GM21526 (cell line): ENCODE measurements around the gene APOBEC3H.
"Not testable (repeated sequence)": the region's sequence is repeated elsewhere in the genome, so short reads cannot be mapped to it uniquely, and the experiment has no call there.

Experiments used
- ATAC-seq: cut with Tn5 transposase; IDR thresholded peaks from one replicate; pipeline ENCODE4 v1.9.1; 2021; ENCODE audit warnings: moderate library complexity; ENCODE audit not compliant: unreplicated experiment, low FRiP score

Gene APOBEC3H

GRCh38 chr22:39097098-39098020 lies at the start of gene APOBEC3H:
TSS of gene APOBEC3H (plus strand) at chr22:39097244. CDS start at chr22:39100279, 3,035 bp downstream.
- no peak for ATAC-seq

- ATAC-seq, result not testable (repeated sequence)
Observed at GRCh38 chr22:39049486-39049885, 47.6 kb upstream of the APOBEC3H start.

DNA sequence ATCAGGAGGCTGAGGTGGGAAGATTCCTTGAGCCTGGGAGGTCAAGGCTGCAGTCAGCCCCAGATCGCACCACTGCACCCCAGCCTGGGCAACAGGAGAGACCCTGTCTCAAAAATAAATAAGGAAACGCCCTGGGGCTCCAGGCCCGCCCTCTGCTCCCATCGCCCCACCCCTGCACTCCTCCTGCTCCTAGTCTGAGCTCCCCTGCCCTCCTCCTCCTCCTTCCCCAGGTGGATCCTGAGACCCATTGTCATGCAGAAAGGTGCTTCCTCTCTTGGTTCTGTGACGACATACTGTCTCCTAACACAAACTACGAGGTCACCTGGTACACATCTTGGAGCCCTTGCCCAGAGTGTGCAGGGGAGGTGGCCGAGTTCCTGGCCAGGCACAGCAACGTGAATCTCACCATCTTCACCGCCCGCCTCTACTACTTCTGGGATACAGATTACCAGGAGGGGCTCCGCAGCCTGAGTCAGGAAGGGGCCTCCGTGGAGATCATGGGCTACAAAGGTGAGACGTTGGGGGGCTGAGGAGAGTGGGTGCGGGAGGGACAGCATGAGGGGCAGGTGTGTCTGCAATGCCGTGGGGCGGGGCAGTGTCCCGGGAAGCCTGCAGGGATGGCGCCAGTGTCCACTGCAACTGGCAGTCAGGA lies 45.1 kb upstream of the APOBEC3H start:
- ATAC-seq, result not testable (repeated sequence)

DNA sequence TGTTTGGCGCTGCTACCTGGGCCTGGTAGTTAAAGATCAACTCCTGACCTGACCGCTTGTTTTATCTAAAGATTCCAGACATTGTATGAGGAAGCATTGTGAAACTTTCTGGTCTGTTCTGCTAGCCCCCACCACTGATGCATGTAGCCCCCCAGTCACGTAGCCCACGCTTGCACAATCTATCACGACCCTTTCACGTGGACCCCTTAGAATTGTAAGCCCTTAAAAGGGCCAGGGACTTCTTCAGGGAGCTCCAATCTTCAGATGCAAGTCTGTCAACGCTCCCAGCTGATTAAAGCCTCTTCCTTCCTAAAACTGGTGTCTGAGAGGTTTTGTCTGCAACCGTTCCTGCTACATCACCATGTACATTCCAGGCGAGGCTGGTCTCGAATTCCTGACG lies 41.4 kb upstream of the APOBEC3H start:
- ATAC-seq, result no peak

DNA sequence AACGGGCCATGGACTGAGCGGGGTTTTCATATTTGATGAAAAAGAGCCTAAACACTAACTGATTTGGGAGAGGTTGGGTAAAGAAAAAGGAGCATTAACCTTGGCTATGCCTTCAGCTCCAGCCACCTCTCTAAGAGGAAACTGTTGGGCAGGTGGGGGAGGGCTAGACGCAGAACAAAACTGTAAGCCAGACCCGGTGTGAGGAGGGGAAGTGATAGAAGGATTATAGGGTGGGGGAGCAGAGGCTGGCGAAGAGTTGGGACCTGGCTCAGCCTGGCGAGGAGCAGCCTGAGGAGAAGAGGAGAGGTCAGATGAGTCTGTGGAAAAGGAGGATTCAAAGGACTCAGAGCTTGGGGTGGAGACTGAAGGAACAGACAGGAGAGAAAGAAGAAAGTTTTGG lies 35.8 kb upstream of the APOBEC3H start:
- ATAC-seq, result not testable (repeated sequence)

DNA sequence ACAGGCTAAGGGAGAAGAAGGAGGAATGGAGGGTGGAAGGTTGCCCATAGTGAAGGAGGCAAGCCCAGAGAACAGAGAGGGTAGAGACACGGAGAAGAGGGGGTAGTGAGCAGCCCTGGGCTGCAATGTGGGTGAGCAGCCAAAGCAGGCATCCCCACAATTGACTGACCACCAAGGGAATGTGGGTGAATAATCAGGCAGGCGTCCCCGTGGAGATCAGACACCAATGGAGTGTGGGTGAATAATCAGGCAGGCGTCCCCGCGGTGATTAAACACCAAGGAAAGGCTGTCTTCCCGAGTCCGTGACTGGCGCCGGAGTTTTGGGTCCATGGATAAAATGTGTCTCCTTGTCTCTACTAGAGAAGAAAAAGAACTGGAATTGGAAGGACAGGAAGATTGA lies 35.1 kb upstream of the APOBEC3H start:
- not testable (repeated sequence) for ATAC-seq

- ATAC-seq, result peak; percentile 43
Observed at GRCh38 chr22:39063904-39064303, 33.1 kb upstream of the APOBEC3H start.

- not testable (repeated sequence) for ATAC-seq
Observed at GRCh38 chr22:39066442-39067276, 30.4 kb upstream of the APOBEC3H start.

- ATAC-seq, result no peak
Observed at GRCh38 chr22:39068033-39068785, 28.8 kb upstream of the APOBEC3H start.

DNA sequence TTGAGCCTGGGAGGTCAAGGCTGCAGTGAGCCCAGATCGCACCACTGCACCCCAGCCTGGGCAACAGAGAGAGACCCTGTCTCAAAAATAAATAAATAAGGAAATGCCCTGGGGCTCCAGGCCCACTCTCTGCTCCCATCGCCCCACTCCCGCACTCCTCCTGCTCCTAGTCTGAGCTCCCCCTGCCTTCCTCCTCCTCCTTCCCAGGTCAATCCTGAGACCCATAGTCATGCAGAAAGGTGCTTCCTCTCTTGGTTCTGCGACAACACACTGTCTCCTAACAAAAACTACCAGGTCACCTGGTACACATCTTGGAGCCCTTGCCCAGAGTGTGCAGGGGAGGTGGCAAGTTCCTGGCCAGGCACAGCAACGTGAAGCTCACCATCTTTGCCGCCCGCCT lies 26.9 kb upstream of the APOBEC3H start:
- no peak for ATAC-seq

DNA sequence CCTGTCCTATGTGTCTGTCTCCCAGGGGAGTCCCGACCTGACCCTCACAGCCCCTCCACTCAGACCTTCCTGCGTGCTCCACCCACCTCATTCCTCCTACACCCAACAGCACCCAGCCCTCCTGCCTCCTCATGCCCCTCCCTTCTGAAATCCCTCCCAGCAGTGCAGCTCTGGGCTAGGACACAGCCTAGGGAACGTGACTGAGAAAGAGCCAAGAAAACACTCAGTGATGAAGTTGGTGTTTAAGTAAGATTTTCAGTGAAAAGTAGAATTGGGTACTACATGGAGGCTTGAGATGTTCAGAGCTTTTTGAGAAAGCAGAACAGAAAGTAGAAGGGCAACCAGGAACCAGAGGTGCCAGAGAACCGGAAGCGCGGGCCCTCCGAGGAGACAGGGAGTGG lies 24.5 kb upstream of the APOBEC3H start:
- ATAC-seq, result not testable (repeated sequence)

GRCh38 chr22:39073981-39074380 lies 23.1 kb upstream of the APOBEC3H start:
- no peak for ATAC-seq

DNA sequence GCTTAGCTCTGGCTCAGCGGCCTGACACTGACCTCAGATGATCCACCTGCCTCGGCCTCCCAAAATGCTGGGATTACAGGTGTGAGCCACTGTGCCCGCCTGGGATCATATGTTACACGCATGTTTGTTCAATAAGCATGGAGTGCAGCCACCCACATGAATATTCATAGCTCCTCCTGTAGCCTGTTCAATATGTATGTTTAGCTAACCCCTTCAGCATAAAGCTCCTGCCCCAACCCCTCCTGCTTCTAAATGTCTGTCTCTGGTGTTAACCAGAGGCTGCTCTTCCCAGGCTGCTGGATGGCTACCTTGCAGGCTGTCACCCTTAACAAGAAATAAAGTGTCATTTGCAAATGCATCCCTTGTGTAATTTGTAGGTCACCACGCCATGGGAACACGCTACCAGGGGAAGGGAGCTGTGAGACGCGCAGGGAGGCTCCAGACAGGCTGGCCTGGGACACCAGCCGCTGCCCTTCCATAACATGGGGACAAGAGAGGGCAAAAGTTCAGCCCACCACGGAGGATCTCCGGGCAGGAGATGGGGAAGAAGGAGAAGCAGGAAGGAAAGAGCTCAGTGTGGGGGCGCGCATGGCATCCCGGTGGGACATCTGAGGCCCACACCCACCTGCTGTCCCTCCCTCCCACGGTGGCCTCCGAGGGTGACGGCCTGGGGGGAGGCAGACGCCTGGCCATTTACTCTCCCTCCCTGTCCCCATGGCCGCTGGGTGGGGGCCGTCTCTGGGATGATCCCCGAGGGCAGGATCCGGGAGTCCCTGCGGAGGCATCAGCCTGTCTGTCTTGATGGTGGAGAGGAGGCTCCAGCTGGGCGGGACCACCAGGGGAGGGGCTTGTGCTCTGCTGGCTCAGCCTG lies 20.7 kb upstream of the APOBEC3H start:
- not testable (repeated sequence) for ATAC-seq

DNA sequence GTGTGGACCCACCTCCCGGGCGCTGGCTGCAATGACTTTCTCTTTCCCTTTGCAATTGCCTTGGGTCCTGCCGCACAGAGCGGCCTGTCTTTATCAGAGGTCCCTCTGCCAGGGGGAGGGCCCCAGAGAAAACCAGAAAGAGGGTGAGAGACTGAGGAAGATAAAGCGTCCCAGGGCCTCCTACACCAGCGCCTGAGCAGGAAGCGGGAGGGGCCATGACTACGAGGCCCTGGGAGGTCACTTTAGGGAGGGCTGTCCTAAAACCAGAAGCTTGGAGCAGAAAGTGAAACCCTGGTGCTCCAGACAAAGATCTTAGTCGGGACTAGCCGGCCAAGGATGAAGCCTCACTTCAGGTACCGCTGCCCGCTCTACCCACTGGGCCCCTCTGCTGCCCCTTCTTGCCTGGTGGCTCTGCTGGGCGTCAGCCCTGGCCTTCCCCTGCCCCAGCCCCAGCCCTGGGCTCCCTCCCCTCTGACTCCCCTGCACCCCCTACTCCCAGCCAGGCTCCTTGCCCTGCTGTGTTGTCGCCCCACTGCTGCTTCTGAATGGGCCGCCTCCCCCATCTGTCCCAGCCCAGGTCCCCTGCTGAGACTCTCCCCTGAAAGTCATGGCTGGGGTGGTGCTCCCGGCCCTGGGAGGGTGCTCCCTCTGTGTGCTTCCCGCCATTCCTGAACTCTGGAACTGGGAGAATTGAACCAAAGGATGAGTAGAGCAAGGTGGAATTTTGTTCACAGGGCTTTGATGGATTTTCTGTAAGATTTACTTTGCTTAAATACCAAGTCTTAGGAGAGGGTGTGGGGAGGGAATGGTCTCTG lies 19.8 kb upstream of the APOBEC3H start, which contains the start of gene APOBEC3G:
Gene APOBEC3G (plus strand): TSS at position 250 of the 815 bp plus-strand sequence. CDS start 87 bp downstream, at position 337.
- ATAC-seq, result peak; percentile 68

DNA sequence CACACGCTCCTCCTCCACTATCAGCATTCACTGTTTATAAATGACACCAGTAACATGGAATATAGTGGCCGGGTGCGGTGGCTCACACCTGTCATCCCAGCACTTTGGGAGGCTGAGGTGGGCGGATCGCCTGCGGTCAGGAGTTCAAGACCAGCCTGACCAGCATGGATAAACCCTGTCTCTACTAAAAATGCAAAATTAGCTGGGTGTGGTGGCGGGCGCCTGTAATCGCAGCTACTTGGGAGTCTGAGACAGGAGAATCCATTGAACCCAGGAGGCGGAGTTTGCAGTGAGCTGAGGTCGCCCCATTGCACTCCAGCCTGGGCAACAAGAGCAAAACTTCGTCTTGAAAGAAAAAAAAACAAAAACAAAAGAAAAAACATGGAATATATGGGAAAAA lies 19.1 kb upstream of the APOBEC3H start:
- not testable (repeated sequence) for ATAC-seq

DNA sequence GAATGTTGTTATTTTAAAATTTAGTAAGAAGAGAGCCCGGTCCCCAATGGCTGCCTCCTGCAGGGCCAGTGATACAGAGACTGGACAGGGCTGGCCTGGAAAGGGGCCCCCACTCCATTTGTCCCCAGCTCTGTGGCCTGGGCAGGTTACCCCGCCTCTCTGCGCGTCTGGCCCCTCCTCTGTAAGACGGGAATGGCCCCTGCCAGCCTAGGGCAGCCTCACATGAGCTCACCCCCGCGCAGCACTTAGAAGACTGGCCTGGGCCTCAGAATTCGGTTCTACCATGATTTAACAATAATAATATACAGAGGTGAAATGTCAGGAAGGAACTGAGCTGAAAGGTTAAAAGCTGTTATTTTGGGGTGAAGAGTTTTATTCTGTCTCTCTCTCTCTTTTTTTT lies 18.7 kb upstream of the APOBEC3H start:
- ATAC-seq, result no peak

DNA sequence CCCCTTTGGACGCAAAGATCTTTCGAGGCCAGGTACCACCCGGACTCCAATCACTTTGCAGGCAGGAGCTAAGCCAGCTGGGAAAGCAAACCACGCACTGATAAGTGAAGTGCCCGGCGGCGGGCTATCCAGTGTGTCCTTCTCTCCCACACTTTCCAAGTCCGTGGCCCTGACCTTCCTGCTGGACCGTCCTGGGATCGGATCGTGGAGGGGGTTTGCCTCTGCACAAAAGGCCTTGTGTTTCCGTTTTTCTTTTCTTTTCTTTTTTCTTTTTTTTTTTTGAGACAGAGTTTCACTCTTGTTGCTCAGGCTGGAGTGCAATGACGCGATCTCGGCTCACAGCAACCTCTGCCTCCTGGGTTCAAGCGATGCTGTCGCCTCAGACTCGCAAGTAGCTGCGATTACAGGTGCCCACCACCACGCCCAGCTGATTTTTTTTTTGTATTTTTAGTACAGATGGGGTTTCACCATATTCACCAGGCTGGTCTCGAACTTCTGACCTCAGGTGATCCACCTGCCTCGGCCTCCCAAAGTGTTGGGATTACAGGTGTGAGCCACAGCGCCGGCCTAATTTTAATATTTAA lies 17.9 kb upstream of the APOBEC3H start:
- not testable (repeated sequence) for ATAC-seq
